ENCODE results near the gene RNF145.
"Not testable (repeated sequence)": the region's sequence is repeated elsewhere in the genome, so short reads cannot be mapped to it uniquely, and the experiment has no call there.

Gene RNF145

GRCh38 chr5:159209438-159210209 lies at the start of gene RNF145:
Gene RNF145, minus strand, starts transcription at chr5:159209553. Its CDS starts 5,936 bp downstream, at chr5:159203617.
- in situ Hi-C loops (cut with MboI; ENCODE audit: low pct_unique_long_range_greater_than_20kb, low sequenced_read_pairs) = no loop called here
- DNase-seq = peak; percentile 69

- no peak for DNase-seq
- in situ Hi-C loops (cut with MboI; ENCODE audit: low pct_unique_long_range_greater_than_20kb, low sequenced_read_pairs) = no loop called here
Observed at GRCh38 chr5:159258361-159258760, 49.0 kb upstream of the RNF145 start.

- in situ Hi-C loops (cut with MboI; ENCODE audit: low pct_unique_long_range_greater_than_20kb, low sequenced_read_pairs) = no loop called here
- no peak for DNase-seq
Observed at GRCh38 chr5:159257629-159258283, 48.4 kb upstream of the RNF145 start.

GRCh38 chr5:159257007-159257406 lies 47.7 kb upstream of the RNF145 start:
- DNase-seq = no peak
- in situ Hi-C loops (cut with MboI; ENCODE audit: low pct_unique_long_range_greater_than_20kb, low sequenced_read_pairs) = no loop called here

- in situ Hi-C loops (cut with MboI; ENCODE audit: low pct_unique_long_range_greater_than_20kb, low sequenced_read_pairs) = no loop called here
- DNase-seq = no peak
Observed at GRCh38 chr5:159252195-159252594, 42.8 kb upstream of the RNF145 start.

GRCh38 chr5:159249158-159249557 lies 39.8 kb upstream of the RNF145 start:
- no peak for DNase-seq
- in situ Hi-C loops (cut with MboI; ENCODE audit: low pct_unique_long_range_greater_than_20kb, low sequenced_read_pairs) = no loop called here

- in situ Hi-C loops (cut with MboI; ENCODE audit: low pct_unique_long_range_greater_than_20kb, low sequenced_read_pairs) = no loop called here
Observed at GRCh38 chr5:159244890-159245289, 35.5 kb upstream of the RNF145 start.

GRCh38 chr5:159244163-159244562 lies 34.8 kb upstream of the RNF145 start:
- no peak for DNase-seq
- in situ Hi-C loops (cut with MboI; ENCODE audit: low pct_unique_long_range_greater_than_20kb, low sequenced_read_pairs) = no loop called here

More at GRCh38 chr5:159244890-159245289, 35.5 kb upstream of the RNF145 start:
- no peak for DNase-seq

- in situ Hi-C loops (cut with MboI; ENCODE audit: low pct_unique_long_range_greater_than_20kb, low sequenced_read_pairs) = no loop called here
- DNase-seq = no peak
Observed at GRCh38 chr5:159243385-159243784, 34.0 kb upstream of the RNF145 start.

- in situ Hi-C loops (cut with MboI; ENCODE audit: low pct_unique_long_range_greater_than_20kb, low sequenced_read_pairs) = no loop called here
- DNase-seq = no peak
Observed at GRCh38 chr5:159242656-159243055, 33.3 kb upstream of the RNF145 start.

GRCh38 chr5:159241946-159242552 lies 32.7 kb upstream of the RNF145 start:
- DNase-seq = no peak
- in situ Hi-C loops (cut with MboI; ENCODE audit: low pct_unique_long_range_greater_than_20kb, low sequenced_read_pairs) = no loop called here

- no peak for DNase-seq
- in situ Hi-C loops (cut with MboI; ENCODE audit: low pct_unique_long_range_greater_than_20kb, low sequenced_read_pairs) = no loop called here
Observed at GRCh38 chr5:159240301-159240870, 31.0 kb upstream of the RNF145 start.

- in situ Hi-C loops (cut with MboI; ENCODE audit: low pct_unique_long_range_greater_than_20kb, low sequenced_read_pairs); DNase-seq: not testable (repeated sequence)
Observed at GRCh38 chr5:159235871-159236520, 26.6 kb upstream of the RNF145 start.

GRCh38 chr5:159231167-159231566 lies 21.8 kb upstream of the RNF145 start:
- in situ Hi-C loops (cut with MboI; ENCODE audit: low pct_unique_long_range_greater_than_20kb, low sequenced_read_pairs) = no loop called here
- no peak for DNase-seq

- DNase-seq = no peak
- in situ Hi-C loops (cut with MboI; ENCODE audit: low pct_unique_long_range_greater_than_20kb, low sequenced_read_pairs) = no loop called here
Observed at GRCh38 chr5:159230657-159231056, 21.3 kb upstream of the RNF145 start.

GRCh38 chr5:159228097-159228496 lies 18.7 kb upstream of the RNF145 start:
- in situ Hi-C loops (cut with MboI; ENCODE audit: low pct_unique_long_range_greater_than_20kb, low sequenced_read_pairs); DNase-seq: not testable (repeated sequence)

GRCh38 chr5:159227452-159227851 lies 18.1 kb upstream of the RNF145 start:
- in situ Hi-C loops (cut with MboI; ENCODE audit: low pct_unique_long_range_greater_than_20kb, low sequenced_read_pairs) = no loop called here

GRCh38 chr5:159226451-159226850 lies 17.1 kb upstream of the RNF145 start:
- in situ Hi-C loops (cut with MboI; ENCODE audit: low pct_unique_long_range_greater_than_20kb, low sequenced_read_pairs) = no loop called here
- no peak for DNase-seq

More at GRCh38 chr5:159227452-159227851, 18.1 kb upstream of the RNF145 start:
- DNase-seq = no peak

- no peak for DNase-seq
Observed at GRCh38 chr5:159224471-159224870, 15.1 kb upstream of the RNF145 start.

More at GRCh38 chr5:159224471-159224870, 15.1 kb upstream of the RNF145 start:
- in situ Hi-C loops (cut with MboI; ENCODE audit: low pct_unique_long_range_greater_than_20kb, low sequenced_read_pairs) = no loop called here
